ENCODE results near the gene CD81. TPM values are rescaled to one million over a fixed set of nuclear protein-coding genes. Genes with fewer than 3 reads are reported as not detected.

The CD81 gene
- total and polyA plus RNA-seq, 9 of the 15 experiments (the other 6 are each of a cell fraction or from before 2014, with no cell fraction given) = 2.4 to 189 (median 61.7) TPM

DNA sequence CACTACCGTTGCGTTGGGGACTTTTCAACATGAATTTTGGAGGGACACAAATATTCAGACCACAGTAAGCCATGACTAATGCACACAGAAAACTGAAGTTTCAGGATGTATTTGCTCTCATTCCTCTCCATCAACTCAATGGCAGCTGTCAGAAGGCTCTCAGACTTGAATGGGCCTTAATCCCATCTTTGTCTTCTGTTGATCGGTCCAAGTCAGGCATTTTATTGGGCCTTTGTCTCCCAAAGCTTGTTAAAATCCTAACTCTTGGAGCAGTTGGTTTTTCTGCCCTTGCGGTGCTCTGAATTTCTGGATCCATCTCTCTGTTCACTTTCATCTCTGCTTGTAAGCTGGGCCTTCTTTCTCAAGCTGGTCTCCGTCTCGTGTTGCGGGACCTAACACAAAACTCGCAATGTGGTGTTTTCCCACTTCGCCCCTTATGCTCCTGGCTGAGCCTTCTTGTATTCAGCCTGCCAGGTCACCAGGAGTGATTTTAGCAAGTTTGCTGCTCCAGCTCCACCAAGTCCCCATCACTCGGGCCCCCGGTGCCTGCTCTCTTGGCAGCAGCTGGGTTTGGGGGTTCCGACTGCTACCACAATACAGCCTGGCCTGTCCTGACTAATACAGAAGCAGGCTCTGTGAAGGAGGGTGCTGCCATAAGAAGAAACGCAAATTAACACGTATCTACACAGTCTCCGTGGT is 48.3 kb upstream of the CD81 start (continued):
- TF ChIP-seq RAD21 (CRISPR knock-in tag; conservative IDR thresholded peaks at IDR 0.05 in 1 of 2, IDR thresholded peaks at IDR 0.05 in 1 of 2) (no peak), SFPQ (IDR thresholded peaks at IDR 0.05; ENCODE audit: low read depth, low read length) (no peak)

DNA sequence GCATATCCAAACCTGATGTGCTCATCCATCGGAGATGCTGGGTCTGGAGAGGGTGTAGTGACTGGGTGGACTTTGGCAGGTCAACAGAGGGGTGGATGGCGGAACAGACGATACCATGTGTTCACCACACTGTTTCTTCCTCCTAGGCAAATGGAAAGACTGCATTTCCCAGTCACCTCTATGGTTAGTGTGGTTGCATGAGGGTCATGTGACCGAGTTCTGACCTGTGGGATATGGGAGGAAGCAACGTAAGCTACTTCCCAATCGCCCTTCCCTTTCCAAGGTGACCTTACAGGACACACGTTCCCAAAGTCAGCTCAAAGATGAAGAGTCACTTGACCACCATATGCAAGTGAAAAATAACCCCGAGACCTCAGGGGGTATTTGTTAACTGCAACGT is 47.6 kb upstream of the CD81 start:
- Histone ChIP-seq H3K4me2 (ENCODE audit: insufficient read depth, low read length) (no peak overlapping the region), H4K20me1 (replicated peaks; ENCODE audit: control insufficient read depth, insufficient read depth, low read length) (no peaks in the 10 kb centered on the region), H3K4me1 (replicated peaks in 1 of 2; ENCODE audit: control insufficient read depth in 2 of 2, insufficient read depth in 2 of 2, low read length in 2 of 2) (peaks cover 0 to 4% of the 10 kb centered on the region in 2 experiments; a peak in 2 of 5 replicates), H3K9me1 (ENCODE audit: control insufficient read depth, insufficient read depth, low read length) (no peaks in the 10 kb centered on the region), H3K36me3 (ENCODE audit: control insufficient read depth, insufficient read depth, low read length) (no peaks in the 10 kb centered on the region), H3K27me3 (ENCODE audit: control insufficient read depth in 2 of 2, insufficient read depth in 2 of 2, low read length in 2 of 2) (peaks cover 21 to 57% of the 10 kb centered on the region in 2 experiments; a peak in 4 of 5 replicates), H3K27ac (ENCODE audit: extremely low read depth, low read depth, low read length) (no peak overlapping the region), H3K9me3 (replicated peaks; ENCODE audit: control insufficient read depth, insufficient read depth, low read depth, low read length) (no peaks in the 10 kb centered on the region), H3K79me2 (ENCODE audit: control insufficient read depth, insufficient read depth, low read length) (no peaks in the 10 kb centered on the region), H3K9ac (ENCODE audit: insufficient read depth in 1 of 2, low read depth in 2 of 2, low read length in 2 of 2) (no peak overlapping the region), H3K4me3 (no peak overlapping the region), H2AFZ (ENCODE audit: low read depth, low read length) (no peak overlapping the region)
- 2% methylated on average over 9 of the region's 9 CpGs for WGBS (ENCODE audit: insufficient coverage, low coverage, missing lambda C conversion rate)
- TF ChIP-seq ESRRA (IDR thresholded peaks at IDR 0.05; ENCODE audit: borderline replicate concordance, low read depth) (peak; percentile 86), USF2 (CRISPR knock-in tag; IDR thresholded peaks at IDR 0.05) (peak; percentile 36; the same call in 1 of the 2 replicates), ZNF217 (CRISPR knock-in tag; IDR thresholded peaks at IDR 0.05) (no peak)
- TF ChIP-seq, protein P1, sequence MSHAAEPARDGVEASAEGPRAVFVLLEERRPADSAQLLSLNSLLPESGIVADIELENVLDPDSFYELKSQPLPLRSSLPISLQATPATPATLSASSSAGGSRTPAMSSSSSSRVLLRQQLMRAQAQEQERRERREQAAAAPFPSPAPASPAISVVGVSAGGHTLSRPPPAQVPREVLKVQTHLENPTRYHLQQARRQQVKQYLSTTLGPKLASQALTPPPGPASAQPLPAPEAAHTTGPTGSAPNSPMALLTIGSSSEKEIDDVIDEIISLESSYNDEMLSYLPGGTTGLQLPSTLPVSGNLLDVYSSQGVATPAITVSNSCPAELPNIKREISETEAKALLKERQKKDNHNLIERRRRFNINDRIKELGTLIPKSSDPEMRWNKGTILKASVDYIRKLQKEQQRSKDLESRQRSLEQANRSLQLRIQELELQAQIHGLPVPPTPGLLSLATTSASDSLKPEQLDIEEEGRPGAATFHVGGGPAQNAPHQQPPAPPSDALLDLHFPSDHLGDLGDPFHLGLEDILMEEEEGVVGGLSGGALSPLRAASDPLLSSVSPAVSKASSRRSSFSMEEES (CRISPR knock-in tag; IDR thresholded peaks at IDR 0.05) = peak; percentile 67
- CTCF ChIA-PET (ENCODE audit: low intra/inter-chr PET ratio) = interaction anchor here (0.5 kb wide), 1 partner anchor 189 kb away, joined by 3 read pairs; no protein-coding TSS in a partner anchor
- ATAC-seq = no peak
- in situ Hi-C loops (cut with MboI) (no loop called here), intact Hi-C loops (cut with micrococcal nuclease) (no loop called here)
- no peak for FAIRE-seq
- POLR2A ChIA-PET = interaction anchor here (0.7 kb wide), 1 partner anchor 815 kb away, joined by 4 read pairs; no protein-coding TSS in a partner anchor
- DNase-seq (ENCODE audit: extremely low read depth in 1 of 4, low spot score in 3 of 4) = no peak
- BruUV-seq (replicated peaks) = no TSS peak
